ENCODE measurements around the gene AKT2. TPM values are rescaled to one million over a fixed set of nuclear protein-coding genes. Genes with fewer than 3 reads are reported as not detected.
A peak's percentile ranks its signal among the peaks of the same experiment; 100 is the strongest.

The AKT2 gene
- polyA plus RNA-seq, 1 donor from 2014 or later: 131 TPM

- H3K9me3 ChIP-seq (ENCODE audit: low read length): no peaks in the 10 kb centered on the region
- peak within 1 kb of the TSS; percentile 77 for H3K27ac ChIP-seq (ENCODE audit: low read length)
- H3F3A ChIP-seq (ENCODE audit: insufficient read depth, low read length, poor library complexity, severe bottlenecking): no peaks in the 10 kb centered on the region
- H3K4me2 ChIP-seq (ENCODE audit: low read length): peak within 1 kb of the TSS; percentile 41
- H3K9me2 ChIP-seq (ENCODE audit: insufficient read depth, low read length): no peaks in the 10 kb centered on the region
- H3K27me3 ChIP-seq (ENCODE audit: insufficient read depth, low read depth, low read length): no peaks in the 10 kb centered on the region
- peak within 1 kb of the TSS; percentile 99 for H2AFZ ChIP-seq (ENCODE audit: low read depth, low read length)
- H3K36me3 ChIP-seq (ENCODE audit: insufficient read depth, low read length): no peaks in the 10 kb centered on the region
- peak within 1 kb of the TSS; percentile 96 for H3K9ac ChIP-seq (ENCODE audit: low read length)
- peaks cover 7% of the 10 kb centered on the region for H3K79me2 ChIP-seq (replicated peaks; ENCODE audit: insufficient read depth, low read length)
- peak; percentile 44 for TF ChIP-seq TAF1 (IDR thresholded peaks at IDR 0.05; ENCODE audit: low read depth)
- TF ChIP-seq RAD21 (conservative IDR thresholded peaks at IDR 0.05): no peak
- no peak for TF ChIP-seq MXI1 (conservative IDR thresholded peaks at IDR 0.05; ENCODE audit: poor library complexity, severe bottlenecking)
- peak; percentile 22 for TF ChIP-seq EP300 (conservative IDR thresholded peaks at IDR 0.05; ENCODE audit: poor library complexity, severe bottlenecking)
- no peak for TF ChIP-seq EZH2 (IDR thresholded peaks at IDR 0.05; ENCODE audit: borderline replicate concordance, insufficient read depth, low read length, poor library complexity, severe bottlenecking)
- TF ChIP-seq REST (IDR thresholded peaks at IDR 0.05; ENCODE audit: borderline replicate concordance): no peak
- peak; percentile 29 for TF ChIP-seq POLR2AphosphoS5 (IDR thresholded peaks at IDR 0.05)
- no peak for TF ChIP-seq SMC3 (conservative IDR thresholded peaks at IDR 0.05; ENCODE audit: poor library complexity)
- TF ChIP-seq CTCF (IDR thresholded peaks at IDR 0.05; ENCODE audit: poor library complexity, severe bottlenecking): no peak
- H4K20me1 ChIP-seq (ENCODE audit: insufficient read depth): no peaks in the 10 kb centered on the region
- H3K4me3 ChIP-seq (ENCODE audit: low read length): peak within 1 kb of the TSS; percentile 91
Observed at GRCh38 chr19:40190891-40191835, 94.0 kb downstream of the AKT2 start, which contains the start of gene MAP3K10. MAP3K10 (plus strand) TSS chr19:40191426; CDS start chr19:40192032, 606 bp downstream.

GRCh38 chr19:40184273-40184672, 100.9 kb downstream of the AKT2 start:
- H3K27ac ChIP-seq (ENCODE audit: low read length): no peak overlapping the region
- no peaks in the 10 kb centered on the region for H3K36me3 ChIP-seq (ENCODE audit: insufficient read depth, low read length)
- no peak overlapping the region for H3K4me3 ChIP-seq (ENCODE audit: low read length)
- H3K4me2 ChIP-seq (ENCODE audit: low read length): no peak overlapping the region
- no peaks in the 10 kb centered on the region for H3K79me2 ChIP-seq (replicated peaks; ENCODE audit: insufficient read depth, low read length)
- H3K9me3 ChIP-seq (ENCODE audit: low read length): no peaks in the 10 kb centered on the region
- H3K27me3 ChIP-seq (ENCODE audit: insufficient read depth, low read depth, low read length): no peaks in the 10 kb centered on the region
- no peaks in the 10 kb centered on the region for H4K20me1 ChIP-seq (ENCODE audit: insufficient read depth)
- H3K9ac ChIP-seq (ENCODE audit: low read length): no peak overlapping the region
- TF ChIP-seq EZH2 (IDR thresholded peaks at IDR 0.05; ENCODE audit: borderline replicate concordance, insufficient read depth, low read length, poor library complexity, severe bottlenecking) (no peak), EP300 (conservative IDR thresholded peaks at IDR 0.05; ENCODE audit: poor library complexity, severe bottlenecking) (no peak), REST (IDR thresholded peaks at IDR 0.05; ENCODE audit: borderline replicate concordance) (no peak), SMC3 (conservative IDR thresholded peaks at IDR 0.05; ENCODE audit: poor library complexity) (no peak), TAF1 (IDR thresholded peaks at IDR 0.05; ENCODE audit: low read depth) (no peak), MXI1 (conservative IDR thresholded peaks at IDR 0.05; ENCODE audit: poor library complexity, severe bottlenecking) (no peak), POLR2AphosphoS5 (IDR thresholded peaks at IDR 0.05) (no peak), RAD21 (conservative IDR thresholded peaks at IDR 0.05) (no peak), CTCF (IDR thresholded peaks at IDR 0.05; ENCODE audit: poor library complexity, severe bottlenecking) (no peak)
- H2AFZ ChIP-seq (ENCODE audit: low read depth, low read length): no peak overlapping the region
- H3F3A ChIP-seq (ENCODE audit: insufficient read depth, low read length, poor library complexity, severe bottlenecking): no peaks in the 10 kb centered on the region
- no peaks in the 10 kb centered on the region for H3K9me2 ChIP-seq (ENCODE audit: insufficient read depth, low read length)

Measured in neural cell (in vitro differentiated cells).